ENCODE results near the gene TFR2.
"Not testable (repeated sequence)": the region's sequence is repeated elsewhere in the genome, so short reads cannot be mapped to it uniquely, and the experiment has no call there.

Gene TFR2

DNA sequence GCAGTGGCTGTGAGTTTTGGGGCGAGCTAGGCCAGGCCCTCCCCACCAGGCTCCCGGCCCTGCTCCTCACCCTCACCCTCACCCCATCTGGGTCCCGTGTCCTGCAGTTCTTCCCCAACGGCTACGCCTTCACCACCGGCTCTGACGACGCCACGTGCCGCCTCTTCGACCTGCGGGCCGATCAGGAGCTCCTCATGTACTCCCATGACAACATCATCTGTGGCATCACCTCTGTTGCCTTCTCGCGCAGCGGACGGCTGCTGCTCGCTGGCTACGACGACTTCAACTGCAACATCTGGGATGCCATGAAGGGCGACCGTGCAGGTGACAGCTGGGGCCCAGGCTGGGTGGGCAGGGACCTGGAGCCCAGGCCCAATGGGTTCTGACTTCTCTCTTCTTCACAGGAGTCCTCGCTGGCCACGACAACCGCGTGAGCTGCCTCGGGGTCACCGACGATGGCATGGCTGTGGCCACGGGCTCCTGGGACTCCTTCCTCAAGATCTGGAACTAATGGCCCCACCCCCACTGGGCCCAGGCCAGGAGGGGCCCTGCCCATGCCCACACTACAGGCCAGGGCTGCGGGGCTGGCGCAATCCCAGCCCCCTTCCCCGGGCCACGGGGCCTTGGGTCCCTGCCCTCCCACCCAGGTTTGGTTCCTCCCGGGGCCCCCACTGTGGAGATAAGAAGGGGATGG lies 37.1 kb upstream of the TFR2 start:
- DNase-seq (ENCODE audit: low read depth in 2 of 2) = no peak

DNA sequence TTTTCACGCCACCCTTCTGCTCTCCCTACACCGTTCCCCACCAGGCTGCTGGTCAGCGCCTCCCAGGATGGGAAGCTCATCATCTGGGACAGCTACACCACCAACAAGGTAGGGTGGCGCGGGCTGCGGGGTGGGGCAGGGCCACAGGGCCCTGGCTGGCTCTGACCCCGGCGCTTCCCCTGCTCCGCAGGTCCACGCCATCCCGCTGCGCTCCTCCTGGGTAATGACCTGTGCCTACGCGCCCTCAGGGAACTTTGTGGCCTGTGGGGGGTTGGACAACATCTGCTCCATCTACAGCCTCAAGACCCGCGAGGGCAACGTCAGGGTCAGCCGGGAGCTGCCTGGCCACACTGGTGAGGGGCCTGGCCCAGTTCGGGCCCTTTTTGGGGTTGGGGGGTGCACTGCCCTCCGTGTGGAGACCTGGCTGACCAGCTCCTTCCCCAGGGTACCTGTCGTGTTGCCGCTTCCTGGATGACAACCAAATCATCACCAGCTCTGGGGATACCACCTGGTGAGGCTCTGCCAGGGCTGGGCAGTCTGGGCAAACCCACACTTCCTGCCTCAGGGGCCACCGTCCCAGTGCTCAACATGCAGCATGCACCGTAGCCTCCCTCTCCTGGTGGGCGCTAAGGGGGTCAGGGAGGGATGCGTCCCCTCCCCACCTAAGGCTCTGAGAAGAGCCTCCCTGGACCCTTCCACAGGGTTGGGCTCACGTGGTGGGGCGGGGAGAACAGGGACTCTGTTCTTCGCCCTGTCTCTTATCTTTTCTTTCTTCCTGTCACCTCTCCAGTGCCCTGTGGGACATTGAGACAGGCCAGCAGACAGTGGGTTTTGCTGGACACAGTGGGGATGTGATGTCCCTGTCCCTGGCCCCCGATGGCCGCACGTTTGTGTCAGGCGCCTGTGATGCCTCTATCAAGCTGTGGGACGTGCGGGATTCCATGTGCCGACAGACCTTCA lies 36.2 kb upstream of the TFR2 start:
- DNase-seq (ENCODE audit: low read depth in 2 of 2) = no peak

DNA sequence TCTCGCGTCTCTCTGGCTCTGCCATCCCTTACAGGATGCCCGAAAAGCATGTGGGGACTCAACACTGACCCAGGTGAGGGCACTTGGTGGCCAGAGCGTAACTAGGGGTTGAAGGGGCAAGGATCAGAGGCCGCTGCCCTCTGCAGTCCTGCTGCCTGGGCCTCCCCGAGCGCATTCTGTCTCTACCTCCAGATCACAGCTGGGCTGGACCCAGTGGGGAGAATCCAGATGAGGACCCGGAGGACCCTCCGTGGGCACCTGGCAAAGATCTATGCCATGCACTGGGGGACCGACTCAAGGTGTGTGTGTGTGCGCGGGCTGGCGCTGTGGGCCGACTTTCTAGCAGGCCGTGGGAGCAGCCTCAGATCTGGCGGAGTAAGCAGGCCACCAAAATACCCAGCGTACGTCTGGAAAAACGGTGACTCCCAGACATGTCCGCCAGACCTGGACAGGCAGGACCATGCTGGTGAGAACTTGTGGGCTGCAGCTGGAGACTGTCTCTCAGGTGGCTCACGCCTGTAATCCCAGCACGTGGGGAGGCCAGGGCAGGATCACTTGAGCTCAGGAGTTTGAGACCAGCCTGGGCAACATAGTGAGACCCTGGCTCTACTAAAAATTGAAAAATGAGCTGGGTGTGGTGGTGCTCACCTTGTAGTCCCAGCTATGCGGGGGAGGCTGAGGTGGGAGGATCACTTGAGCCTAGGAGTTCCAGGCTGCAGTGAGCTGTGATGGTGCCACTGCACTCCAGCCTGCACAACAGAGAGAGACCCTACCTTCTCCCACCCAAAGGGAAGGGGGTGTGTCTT lies 35.4 kb upstream of the TFR2 start:
- no peak for DNase-seq (ENCODE audit: low read depth in 2 of 2)

DNA sequence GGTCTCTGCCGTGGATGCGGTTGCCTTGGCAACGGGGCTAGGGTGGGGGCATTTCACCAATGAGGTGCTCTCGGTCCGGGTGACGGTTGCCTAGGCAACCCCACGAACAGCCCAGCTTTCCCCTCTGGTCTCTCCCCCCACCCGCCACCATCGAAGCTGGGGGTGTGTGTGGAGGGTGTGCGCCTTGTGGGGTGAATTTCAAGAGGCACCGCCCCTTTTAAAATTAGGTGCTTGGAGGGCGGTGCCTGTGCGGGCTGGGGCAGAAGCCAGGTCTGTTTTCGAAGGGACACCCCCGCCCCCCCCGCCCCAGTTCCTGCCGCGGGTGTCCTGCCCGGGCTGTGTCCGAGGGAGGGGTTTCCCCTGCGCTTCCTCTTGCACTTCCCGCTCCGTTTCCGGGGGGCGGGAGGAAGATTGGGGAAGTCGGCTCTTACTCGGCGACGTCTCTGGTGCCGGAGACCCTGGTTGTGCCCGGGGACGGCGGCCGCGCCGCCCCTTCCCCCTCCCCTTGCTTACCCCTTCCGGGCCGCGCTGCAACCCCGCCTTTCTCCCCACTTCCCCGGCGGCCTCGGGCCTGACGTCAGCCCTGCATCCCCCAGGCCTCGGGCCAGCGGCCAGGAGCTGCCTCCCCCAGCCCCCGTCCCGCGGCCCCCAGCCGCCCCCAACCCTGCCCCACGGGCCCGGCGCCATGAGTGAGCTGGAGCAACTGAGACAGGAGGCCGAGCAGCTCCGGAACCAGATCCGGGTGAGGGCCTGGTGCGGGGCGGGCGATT lies 34.4 kb upstream of the TFR2 start:
- DNase-seq (ENCODE audit: low read depth in 2 of 2) = peak; percentile 51 to 76

DNA sequence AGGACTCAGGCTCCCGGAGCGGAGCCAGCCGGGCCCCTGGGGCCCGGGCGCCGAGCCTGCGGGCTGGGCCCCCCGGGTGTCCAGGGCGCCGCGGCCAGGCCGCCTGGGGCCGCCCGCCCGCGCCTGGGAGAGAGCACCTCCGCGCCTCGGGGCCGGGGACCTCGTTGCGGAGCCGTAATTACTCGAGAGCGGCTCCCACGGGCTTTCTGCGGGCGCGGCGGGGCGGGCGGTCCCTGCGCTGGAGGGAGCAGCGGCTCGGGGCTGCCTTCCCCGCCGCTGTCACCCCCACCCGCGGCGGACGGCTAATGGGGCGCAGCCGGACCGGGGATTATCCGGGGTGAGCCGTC lies 33.7 kb upstream of the TFR2 start:
- no peak for DNase-seq (ENCODE audit: low read depth in 2 of 2)

DNA sequence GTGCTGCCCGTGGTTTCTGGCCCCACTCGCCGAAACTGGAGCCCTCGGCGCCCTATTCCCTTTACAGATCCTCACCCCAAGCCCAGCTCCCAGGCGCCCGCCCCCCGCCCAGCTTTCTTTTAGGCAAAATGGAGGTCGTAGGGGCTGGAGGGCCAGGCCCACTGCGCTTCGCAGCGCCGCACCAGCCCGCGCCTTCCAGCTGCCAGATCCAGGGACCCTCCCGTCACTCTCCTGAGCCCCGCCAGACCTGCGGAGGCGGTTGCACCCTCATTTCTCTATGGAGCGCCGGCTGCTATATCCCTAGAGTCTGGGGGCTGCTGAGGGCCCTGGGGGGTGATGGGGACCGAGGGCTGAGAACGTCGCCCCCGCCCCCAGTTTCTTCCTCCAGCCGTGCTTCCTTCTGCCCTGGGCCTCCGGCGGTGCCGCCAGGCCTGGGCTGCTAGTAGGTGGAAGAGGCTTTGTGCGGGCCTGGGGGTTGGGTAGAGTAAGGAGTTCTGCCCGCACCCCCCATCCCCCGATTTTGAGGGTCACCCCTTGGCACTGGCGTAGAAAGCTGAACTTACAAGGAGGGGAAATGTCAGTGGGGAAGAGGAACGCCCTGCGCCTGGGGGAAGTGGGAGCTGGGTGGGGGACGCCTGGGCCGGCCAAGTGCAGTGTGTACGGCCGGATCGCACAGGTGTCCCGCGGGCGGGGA lies 33.2 kb upstream of the TFR2 start:
- no peak for DNase-seq (ENCODE audit: low read depth in 2 of 2)

DNA sequence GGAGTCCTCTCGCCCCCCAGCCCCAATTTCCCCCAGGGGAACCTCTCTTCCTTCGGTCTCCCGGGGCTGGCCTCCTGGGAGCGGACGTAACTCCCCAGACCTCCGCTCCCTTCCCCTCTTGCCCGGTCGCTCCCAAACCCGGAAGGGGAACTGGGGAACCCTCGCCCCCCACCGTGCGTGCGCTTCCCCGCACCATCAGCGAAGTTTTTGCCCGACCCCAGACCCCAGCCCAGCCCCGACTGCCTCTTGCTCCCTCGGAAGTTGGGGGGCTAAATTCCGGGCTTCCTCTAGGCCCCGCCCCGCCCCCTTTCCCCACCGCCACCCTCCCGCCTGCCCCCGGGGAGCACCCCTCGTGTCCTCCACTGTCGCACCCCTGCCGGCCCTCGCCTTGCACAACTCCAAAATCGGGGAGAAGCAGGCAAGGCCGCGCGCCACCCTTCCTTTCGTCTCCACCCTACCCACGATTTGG lies 32.6 kb upstream of the TFR2 start:
- DNase-seq (ENCODE audit: low read depth in 2 of 2) = no peak

DNA sequence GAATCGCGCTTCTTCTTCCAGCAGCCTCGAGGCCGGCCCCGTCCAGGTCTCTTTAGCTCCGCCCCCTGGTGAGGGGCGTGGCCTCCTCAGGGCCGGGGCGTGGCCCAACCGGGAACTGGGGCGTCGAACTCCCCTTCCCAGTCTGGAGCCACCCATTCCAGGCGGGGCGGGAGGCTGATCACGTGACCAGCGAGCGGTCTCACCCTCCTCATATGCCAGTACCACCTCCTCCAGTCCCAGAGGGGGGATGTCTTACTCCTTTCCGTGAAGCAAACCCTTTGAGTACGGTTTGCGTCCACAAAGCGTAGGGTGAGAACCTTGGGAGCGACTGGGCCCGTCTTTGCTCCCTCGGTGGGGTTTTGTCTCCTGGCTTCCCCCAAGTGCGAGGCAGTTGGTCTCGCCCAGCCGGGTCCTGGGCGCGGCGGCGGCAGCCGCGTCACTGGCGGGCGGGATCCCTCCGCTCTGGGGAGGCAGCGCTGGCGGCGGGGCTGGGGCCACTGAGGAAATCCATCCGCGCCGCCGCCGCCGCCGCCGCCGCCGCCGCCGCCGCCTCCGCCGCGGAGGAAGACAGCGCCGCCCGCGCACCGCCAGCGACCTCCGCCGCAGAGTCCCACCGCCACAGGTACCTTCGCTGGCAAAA lies 32.1 kb upstream of the TFR2 start, which contains the start of gene GNB2:
Gene GNB2 (plus strand): TSS at position 439 of the 640 bp plus-strand sequence. CDS start 2,526 bp downstream, outside the sequence.
- peak; percentile 98 to 99 for DNase-seq (ENCODE audit: low read depth in 2 of 2)

DNA sequence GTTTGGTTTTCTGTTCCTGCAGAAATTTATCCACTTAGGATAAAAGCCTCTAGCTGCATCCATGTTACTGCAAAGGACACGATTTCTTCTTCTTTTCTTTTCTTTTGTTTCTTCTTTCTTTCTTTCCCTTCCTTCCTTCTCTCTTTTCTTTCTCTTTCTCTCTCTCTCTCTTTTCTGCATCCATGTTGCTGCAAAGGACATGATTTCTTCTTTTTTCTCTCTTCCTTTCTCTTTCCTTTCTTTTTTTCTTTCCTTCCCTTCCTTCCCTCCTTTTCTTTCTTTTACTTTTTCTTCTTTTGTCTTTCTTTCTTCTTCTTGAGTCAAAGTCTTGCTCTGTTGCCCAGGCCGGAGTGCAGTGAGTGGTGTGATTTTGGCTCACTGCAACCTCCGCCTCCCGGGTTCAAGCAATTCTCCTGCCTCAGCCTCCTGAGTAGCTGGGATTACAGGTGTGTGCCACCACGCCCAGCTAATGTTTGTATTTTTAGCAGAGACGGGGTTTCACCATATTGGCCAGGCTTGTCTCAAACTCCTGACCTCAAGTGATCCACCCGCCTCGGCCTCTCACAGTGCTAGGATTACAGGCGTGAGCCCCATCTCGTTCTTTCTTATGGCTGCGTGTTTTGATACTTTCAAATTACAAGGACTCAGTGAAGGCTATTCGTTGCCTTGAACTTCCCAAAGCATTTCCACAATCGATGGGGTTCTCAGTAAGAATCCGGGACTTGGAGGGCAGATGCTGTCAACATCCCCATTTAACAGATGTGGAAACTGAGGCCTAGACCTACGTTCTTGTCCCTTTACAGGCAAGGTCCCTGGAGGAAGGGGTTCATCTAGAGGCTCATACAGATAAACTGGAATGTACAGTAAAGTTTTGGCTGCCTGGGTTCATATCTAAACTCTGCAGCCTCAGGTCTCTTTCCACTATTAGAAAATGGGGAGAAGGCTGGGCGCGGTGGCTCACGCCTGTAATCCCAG lies 30.3 kb upstream of the TFR2 start:
- no peak for DNase-seq (ENCODE audit: low read depth in 2 of 2)

DNA sequence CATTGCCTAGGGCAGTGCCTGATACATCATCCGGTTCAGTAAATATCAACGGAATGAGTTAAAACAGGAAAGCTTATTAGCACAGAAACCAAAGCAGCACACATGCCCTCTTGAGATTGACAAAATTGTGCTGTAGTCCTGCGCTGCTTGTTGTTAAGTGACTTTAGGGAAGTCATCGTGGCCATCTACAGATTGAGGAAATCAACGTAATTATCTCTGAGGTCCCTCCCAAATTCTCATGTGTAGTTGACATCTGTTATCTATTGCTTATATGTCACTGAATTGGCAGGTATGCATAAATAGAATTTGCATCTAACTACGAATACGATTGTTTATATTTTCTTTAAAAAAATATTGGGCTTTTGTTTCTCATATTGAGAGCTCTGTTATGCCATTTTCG lies 28.7 kb upstream of the TFR2 start:
- DNase-seq (ENCODE audit: low read depth in 2 of 2) = no peak

DNA sequence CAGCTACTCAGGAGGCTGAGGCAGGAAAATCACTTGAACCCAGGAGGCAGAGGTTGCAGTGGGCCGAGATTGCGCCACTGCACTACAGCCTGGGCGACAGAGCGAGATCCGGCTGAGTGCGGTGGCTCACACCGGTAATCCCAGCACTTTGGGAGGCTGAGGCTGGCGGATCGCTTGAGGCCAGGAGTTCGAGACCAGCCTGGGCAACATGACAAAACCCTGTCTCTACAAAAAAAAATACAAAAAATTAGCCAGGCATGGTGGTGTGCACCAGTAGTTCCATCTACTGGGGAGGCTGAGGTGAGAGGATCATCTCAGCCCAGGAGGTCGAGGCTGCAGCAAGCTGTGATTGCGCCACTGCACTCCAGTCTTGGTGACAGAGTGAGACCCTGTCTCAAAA lies 27.8 kb upstream of the TFR2 start:
- DNase-seq (ENCODE audit: low read depth in 2 of 2) = not testable (repeated sequence)

DNA sequence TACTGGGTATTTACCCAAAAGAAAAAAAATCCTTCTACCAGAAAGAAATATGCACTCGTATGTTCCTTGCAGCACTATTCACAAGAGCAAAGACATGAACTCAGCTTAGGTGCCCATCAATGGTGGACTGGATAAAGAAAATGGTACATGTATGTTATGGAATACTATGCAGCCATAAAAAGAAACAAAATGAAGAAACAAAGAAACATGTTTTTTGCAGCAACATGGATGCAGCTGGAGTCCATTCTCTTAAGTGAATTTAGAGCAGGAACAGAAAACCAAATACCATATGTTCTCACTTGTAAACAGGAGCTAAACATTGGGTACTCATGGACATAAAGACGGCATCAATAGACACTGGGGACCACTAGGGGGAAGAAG lies 26.7 kb upstream of the TFR2 start:
- no peak for DNase-seq (ENCODE audit: low read depth in 2 of 2)

DNA sequence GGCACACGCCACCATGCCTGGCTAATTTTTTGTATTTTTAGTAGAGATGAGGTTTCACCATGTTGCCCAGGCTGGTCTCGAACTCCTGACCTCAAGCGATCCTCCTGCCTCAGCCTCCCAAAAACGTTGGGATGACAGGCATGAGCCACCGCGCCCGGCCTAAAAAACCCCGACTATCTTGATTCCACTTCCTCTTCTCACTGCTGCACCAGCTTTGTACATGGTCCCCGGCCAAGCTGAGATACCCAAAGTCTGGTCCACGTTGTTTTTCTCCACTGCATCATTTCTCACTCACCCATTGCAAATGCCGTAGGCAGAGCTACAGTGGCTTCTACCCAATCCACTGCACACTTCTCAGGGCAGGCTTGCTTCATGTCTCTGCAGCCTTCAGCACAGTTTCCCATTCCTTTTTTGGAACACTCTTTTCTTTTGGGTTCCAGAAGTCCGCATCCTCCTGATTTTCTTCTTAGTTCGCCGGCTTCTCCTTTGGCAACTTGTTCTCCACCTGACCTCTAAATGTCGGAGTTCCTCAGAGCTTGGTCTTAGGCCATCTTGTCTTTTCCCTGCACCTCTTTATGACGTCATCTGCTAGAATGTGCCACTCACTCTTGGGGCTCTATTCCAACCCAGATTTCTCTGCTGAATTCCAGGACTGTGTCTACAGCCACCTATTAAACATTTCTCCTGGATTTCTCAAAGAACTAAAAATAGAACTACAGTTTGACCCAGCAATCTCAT lies 26.1 kb upstream of the TFR2 start:
- no peak for DNase-seq (ENCODE audit: low read depth in 2 of 2)

DNA sequence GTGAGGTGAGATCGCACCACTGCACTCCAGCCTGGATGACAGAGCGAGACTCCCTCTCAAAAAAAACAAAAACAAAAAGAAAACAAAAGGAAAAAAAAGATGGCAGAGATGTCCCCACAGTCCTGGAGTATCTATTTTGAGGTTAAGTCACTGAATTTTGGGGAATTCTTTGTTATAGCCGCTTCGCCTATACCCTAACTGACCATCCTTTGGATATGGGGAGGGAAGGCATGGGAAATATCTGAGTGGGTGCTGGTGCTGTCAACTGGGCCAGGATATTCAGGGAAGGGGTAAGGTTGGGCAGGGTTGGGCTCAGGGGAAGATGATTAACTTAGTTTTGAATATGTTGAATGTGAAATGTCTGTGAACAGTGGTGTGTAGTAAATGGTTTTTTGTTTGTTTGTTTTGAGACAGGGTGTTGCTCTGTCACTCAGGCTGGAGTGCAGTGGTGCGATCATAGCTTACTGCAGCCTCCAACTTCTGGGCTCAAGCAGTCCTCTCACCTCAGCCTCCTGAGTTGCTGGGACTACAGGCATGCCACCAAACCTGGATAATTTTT lies 23.9 kb upstream of the TFR2 start:
- no peak for DNase-seq (ENCODE audit: low read depth in 2 of 2)

DNA sequence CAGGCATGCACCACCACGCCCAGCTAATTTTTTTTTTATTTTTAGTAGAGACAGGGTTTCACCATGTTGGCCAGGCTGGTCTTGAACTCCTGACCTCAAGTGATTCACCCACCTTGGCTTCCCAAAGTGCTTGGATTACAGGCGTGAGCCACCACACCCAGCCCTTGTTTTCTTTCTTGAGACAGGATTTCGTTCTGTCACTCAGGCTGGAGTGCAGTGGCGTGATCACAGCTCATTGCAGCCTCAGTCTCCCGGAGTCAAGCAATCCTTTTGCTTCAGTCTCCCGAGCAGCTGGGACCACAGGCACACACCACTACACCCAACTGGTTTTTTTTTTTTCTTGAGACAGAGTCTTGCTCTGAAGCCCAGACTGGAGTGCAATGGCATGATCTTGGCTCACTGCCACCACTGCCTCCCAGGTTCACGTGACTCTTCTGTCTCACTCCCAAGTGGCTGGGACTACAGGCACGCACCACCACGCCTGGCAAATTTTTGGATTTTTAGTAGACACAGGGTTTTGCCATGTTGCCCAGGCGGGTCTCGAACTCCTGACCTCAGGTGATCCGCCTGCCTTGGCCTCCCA lies 20.9 kb upstream of the TFR2 start:
- not testable (repeated sequence) for DNase-seq (ENCODE audit: low read depth in 2 of 2)

DNA sequence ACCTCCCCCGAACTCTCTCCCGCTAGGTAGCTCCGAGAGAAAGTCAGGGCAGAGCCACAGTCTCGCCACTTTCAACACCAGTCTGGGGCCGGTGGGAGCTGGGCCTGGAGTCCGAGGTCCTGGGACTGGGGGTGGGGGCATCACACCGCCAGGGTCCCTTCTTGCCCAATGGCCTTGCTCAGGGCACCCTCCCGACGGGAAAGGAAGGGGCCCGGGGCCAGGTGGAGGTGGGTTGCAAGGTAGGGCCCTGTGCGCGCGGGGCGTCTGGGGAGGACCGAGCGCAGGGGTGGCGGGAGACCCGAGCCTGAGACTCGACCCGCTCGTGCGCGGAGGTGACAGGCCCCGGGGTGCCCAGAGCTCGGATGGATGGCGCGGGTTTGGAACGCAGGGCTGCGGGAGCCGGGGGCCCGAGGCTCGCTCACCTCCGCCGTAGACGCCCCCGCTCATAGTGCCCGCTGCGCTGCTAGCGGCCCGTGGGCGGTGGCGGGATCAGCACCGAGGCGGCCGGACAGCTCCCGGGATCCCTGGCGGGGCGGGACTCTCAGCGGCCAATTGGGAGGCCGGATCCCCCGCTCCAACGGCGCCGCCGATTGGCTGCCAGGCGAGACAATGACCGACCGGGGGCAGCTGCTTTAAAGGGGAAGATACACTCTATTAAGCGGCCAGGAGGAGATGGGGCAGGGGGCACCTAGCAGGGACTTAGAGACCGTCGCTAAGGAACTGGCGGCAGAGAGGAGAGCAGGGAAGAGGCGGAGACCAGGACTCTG lies 14.7 kb upstream of the TFR2 start, which contains the start of gene ACTL6B:
Gene ACTL6B (minus strand): TSS at position 541 of the 767 bp plus-strand sequence. CDS start 94 bp downstream, at position 447.
- DNase-seq (ENCODE audit: low read depth in 2 of 2) = peak in 1 of 2 experiments; percentile 61

Data from stimulated activated CD4-positive, alpha-beta T cell treated with anti-CD3 and anti-CD28 coated beads, Interleukin-12 subunit alpha, Interleukin-12 subunit beta, amount 100 ng/mL, for 24 hours (primary cell).